Stimulated activated CD8-positive, alpha-beta memory T cell treated with anti-CD3 and anti-CD28 coated beads, Interleukin-7, amount 100 ng/mL, for 24 hours (primary cell): Measurements from ENCODE around the gene HSFX4.
"Not testable (repeated sequence)": the region's sequence is repeated elsewhere in the genome, so short reads cannot be mapped to it uniquely, and the experiment has no call there.

Experiments used
- DNase-seq: peaks from one replicate; pipeline ENCODE4 v3.0.0-alpha.2; 2020; ENCODE audit warnings: low read depth

Gene HSFX4, protein sequence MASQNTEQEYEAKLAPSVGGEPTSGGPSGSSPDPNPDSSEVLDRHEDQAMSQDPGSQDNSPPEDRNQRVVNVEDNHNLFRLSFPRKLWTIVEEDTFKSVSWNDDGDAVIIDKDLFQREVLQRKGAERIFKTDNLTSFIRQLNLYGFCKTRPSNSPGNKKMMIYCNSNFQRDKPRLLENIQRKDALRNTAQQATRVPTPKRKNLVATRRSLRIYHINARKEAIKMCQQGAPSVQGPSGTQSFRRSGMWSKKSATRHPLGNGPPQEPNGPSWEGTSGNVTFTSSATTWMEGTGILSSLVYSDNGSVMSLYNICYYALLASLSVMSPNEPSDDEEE

DNA sequence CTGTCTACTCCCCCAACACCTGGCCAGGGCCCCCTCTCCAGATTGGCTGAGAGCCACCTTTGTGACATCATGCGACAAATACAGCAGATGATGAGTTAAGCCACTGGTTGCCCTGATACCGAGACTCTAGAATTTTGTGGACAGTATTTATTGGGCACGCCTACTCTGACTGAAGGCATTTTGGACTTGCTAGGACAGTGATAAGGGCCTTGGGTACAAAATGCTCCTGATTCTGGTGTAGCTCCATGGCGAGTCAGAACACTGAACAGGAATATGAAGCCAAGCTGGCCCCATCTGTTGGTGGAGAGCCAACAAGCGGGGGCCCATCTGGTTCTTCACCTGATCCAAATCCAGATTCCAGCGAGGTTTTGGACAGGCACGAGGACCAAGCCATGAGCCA, at the start of gene HSFX4:
Gene HSFX4, plus strand, starts transcription at position 174 of the 400 bp plus-strand sequence. Its CDS starts 72 bp downstream, at position 246.
- not testable (repeated sequence) for DNase-seq

DNA sequence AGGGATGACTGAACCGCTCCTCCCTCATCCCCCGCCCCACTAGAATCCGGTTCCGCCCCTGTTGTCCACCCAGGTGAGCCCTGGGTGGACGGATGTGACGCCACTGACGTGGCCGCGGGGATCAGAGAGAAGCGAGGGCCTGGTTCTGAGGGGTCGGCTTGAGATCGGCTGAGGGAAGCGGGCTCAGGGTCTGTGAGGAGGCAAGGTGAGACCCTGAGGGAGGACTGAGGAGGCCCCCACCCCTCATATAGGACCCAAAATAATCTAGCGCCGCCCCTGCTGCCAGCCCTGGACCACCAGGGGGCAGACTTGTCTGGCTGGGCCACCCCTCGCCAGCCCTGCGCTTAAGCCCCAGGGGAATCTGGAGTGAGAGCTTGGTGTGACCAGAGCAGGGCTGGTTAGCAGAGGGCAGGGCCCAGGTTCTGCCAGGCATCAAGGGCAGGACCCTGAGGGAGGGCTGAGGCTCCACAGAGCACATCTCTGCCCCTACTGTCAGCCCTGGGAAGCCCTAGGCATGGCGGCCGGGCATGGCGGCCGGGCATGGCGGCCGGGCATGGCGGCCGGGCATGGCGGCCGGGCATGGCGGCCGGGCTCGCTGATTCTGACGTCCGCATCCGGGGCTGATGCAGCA, 48.2 kb upstream of the HSFX4 start, which contains the start of gene MAGEA8:
Gene MAGEA8, plus strand, starts transcription at position 103 of the 631 bp plus-strand sequence. CDS start 3,090 bp downstream, outside the sequence.
- no peak for DNase-seq

DNA sequence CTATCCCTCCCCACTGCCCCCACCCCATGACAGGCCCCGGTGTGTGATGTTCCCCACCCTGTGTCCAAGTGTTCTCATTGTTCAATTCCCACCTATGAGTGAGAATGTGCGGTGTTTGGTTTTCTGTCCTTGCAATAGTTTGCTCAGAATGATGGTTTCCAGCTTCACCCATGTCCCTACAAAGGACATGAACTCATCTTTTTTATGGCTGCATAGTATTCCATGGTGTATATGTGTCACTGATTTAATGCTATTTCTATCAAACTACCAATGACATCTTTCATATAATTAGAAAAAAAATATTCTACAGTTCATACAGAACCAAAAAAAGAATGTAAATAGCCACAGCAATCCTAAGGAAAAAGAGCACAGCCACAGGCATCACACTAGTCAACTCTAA, 38.5 kb upstream of the HSFX4 start:
- DNase-seq = not testable (repeated sequence)

DNA sequence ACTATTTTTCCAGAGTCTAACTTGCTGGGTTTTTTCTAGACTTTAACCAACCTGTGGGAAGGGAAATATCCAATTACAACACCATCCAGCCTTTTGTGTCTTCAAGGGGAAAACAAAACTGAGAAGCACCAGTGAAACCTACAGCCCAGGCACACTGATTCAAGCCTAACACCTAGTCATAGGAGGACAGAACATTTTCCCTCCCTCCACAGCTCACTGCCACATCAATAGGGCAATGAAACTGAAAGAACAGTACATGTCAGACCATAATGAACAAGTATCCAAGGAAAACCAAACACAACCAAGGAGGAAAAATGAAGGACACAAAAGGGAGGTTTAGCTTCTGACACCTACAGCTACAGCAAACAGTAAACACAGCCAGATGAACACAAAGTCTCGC, 30.8 kb upstream of the HSFX4 start:
- no peak for DNase-seq

DNA sequence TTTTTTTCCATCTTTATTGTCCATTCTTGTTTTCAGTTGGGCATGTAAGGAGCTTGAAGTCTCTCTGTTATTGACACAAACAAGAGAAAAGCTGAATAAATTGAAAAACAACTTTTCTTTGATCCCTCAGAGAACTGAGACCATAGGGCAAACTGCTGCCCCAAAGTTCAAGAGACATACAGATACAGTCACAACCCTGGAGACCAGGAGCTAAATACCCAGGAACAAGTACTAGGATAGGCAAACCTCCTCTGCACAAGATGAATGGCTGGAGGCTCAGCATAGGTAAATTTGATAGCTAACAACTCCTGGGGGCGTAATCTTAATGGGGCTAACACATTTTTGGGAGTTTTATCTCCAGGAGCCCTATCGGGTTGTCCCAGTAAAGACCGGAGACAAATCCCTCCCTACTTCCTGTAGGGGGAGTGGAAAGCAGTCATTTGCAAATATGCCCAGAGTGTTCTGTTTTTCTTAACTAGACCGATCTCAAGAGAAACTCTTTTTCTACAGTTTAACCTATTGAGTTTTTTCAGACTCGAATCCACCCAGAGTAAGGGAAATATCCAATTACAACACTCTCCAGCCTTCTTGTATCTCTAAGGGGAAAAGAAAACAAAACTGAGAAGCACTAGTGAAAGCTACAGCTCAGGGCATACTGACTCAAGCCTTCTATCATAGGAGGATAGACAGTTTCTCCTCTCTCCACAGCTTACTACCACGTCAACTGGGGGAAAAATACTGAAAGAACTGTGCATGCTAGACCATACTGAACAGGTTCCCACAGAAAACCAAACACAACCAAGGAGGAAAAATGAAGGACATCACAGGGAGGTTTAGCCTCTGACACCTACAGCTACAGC, 25.3 kb upstream of the HSFX4 start:
- DNase-seq = no peak

DNA sequence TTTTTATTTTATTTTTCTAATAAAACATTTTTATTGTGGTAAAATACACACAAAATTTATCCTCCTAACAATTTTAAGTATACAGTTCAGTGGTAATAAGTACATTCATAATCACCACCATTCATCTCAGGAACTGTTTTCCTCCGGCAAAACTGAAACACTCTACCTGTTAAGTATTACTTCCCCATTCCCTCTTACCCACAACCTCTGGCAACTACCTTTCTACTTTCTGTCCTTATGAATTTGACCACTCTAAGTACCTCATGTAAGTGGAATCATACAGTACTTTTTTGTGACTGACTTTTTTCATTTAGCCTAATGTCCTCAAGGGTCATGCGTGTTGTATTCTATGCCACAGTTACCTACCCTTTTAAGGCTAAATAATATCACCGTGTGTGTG, 21.1 kb upstream of the HSFX4 start:
- no peak for DNase-seq

DNA sequence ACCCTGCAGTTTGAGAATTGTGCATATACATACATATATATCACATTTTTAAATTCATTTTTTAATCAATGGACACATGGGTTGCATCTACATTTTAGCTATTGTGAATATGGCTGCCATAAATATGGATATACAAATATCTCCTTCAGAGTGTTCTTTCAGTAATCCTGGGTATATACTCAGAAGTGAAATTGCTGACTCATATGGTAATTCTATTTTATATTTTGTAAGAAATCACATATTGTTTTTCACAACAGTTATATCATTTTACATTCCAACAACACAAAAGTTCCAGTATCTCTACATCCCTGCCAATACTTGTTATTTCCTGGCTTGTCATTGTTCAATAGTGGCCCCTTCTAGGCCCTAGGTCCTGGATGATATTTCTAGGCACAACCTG, 20.6 kb upstream of the HSFX4 start:
- no peak for DNase-seq

DNA sequence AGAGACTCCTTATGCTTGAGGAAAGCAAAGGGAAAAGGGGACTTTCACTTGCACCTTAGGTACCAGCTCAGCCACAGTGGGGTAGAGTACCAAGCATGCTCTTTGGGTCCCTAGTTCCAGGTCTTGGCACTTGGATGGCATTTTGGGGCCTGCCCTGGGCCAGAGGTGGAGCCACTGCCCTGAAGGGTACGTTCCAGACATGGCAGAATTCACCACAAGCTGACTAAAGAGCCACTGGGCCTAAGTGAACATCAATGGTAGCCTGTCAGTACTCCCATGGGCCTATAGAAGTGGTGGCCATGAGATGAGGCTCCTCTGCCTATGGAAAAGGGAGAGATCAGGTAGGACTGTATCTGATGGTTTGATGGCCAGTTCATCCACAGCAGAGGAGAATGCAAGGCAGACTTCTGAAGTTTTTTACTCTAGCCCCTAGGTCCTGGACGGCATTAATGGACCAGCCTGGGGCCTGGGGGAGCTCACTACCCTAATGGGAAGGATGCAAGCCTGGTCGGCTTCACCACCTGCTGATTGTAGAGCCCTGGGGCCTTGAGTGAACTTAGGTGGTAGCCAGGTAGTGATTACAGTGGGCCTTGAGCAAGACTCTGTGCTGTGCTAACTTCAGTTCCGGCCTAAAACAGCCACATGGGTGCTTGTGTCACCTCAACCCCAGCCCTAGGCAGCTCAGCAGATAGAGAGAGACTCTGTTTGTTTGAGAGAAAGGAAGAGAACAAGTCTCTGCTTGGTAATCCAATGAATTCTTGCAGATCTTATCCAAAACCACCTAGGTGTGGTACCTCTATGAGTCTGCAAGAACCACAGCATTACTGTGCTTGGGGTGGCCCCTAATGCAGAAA, 19.8 kb upstream of the HSFX4 start:
- DNase-seq = no peak

DNA sequence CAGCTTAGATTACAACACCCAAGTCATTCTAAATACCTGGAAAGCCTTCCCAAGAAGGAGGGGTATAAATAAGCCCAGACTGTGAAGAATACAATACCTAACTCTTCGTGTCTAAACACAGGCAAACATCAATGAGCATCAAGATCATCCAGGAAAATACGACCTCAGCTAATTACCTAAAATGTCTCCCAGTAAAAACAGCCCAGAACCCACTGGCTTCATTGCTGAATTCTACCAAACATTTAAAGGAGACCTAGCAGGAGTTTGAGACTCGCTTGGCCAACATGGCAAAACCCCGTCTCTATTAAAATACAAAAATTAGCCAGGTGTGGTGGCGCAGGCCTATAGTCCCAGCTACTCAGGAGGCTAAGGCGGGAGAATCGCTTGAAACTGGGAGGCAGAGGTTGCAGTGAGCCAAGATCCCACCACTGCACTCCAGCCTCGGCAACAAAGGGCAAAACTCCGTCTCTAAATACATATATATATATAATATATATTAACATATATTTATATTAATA, 19.1 kb upstream of the HSFX4 start:
- DNase-seq = no peak

DNA sequence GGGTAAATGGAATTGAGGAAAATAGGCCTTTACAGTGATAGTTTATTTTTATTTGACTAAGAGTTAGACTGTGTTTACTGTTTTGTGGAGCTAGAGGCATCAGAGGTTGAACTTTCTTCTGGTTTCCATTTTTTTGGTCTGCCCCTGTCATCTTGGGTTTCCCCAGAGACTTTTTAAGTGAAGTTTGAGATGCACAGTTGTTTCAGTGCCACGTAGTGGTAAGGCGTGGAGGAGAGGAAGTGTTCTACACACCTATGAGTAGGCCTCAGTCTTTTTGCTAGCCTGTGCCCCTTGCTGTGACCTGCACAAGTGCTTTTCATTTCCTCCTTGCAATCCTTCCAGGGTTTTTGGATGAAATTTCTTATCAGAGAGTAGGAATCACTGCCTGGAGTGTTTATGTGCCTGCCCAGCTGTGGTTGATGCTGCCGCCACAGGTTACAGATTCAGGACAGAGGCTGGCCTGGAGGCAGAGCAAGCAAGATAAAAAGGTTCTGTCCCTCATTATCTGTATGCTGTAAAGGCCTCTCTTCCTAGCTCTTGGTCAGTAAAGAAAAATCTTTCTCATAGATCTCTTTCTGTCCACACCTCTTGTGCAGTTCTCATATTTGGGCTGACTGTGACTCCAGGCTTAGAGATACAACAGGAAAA, 12.5 kb upstream of the HSFX4 start:
- no peak for DNase-seq

DNA sequence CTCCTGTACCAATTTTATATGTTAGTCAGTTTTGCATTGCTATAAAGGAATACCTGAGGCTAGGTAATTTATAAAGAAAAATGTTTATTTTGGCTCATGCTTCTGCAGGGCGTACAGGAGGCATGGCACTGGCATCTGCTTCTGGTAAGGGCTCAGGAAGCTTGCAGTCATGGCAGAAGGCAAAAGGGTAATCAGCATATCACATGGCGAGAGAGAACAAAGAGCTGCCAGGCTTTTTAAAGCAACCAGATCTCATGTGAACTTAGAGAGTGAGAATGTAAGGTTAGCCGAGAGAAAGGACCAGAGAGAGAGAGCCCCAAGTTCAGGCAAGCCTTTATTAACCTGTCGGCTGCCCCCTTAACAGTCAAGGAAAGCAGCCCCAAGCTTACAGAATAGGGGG, 5.5 kb upstream of the HSFX4 start:
- not testable (repeated sequence) for DNase-seq

DNA sequence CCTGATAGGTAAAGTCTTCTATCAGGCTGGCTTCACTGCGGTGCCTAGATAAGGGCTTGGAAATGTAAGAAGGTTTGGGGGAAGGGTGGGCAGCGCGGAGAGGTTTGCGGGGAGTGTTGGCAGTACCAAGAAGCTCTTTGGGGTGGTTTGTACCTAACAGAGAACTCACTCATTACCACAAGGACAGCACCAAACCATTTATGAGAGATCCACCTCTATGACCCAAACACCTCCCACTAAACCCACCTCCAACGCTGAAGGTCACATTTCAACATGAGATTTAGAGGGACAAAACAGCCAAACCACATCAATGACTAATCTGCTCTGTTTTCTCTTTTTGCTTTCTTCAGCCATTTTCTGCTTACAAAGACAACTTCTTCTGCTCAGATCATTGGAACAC, 4.9 kb upstream of the HSFX4 start:
- not testable (repeated sequence) for DNase-seq

DNA sequence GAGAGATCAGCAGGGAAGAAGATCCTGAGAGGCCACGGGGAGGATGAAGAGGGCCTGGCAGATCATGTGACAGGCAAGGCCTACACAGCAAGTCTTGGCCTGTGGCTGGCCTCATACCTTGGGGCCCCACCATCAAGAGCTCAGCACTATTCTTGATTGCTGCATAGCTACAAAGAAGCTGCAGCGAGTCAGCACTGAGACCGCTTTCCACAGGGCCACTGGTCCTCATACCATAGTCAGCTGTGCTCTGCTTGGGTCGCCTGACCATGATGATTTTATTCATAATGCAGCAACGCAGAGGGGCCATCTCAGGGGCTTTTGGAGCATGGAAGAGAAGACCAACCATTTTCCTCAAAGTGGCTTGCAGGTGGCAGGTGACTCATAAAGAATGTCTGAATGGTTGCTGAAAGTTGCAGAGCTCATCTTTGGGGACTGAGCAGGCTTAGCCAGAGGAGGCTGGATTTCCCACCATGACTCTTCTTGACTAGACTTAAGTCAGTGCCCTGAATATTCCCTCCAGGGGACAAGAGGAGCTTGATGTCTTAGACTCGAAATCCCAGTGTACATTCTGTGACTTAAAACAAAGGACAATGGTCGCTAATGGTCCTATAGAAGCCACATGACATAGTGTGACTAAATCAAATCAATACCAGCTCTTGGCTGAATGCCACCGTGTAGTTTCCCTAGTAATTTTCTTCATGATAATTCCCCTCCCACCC, 2.0 kb upstream of the HSFX4 start:
- DNase-seq = not testable (repeated sequence)

DNA sequence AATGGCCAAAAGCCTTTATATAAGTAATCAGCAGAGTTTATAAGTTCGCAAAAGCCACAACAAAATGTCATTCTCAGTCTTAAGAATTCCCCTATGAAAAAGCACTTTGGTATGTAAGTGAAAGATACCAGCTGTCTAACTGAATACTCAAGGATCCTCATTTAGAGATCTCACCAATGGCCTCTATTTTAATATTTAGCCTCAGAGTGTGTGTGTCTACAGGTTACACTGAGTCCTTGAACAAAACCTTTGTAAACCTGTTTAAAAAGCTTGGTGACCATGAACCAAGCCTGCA, 1.5 kb upstream of the HSFX4 start:
- DNase-seq = not testable (repeated sequence)

DNA sequence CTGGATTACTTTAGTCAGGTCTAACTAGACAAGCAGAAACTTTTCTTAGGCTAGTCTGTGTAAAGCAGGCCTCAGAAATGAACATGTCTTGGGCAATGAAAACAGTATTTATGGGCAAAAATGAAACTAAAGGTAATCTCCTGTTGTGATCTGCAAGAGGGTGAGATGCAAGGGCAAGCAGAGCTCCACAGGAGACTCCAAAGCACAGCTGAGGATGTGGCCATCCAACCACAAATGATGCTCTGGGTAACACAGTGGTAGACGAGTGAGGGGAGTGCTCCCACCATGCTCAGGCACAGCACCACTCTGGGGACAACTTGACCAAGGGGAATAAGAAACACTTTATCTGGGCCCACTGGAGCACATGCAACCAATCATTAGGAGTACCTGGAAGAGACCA, 738 bp upstream of the HSFX4 start:
- not testable (repeated sequence) for DNase-seq

DNA sequence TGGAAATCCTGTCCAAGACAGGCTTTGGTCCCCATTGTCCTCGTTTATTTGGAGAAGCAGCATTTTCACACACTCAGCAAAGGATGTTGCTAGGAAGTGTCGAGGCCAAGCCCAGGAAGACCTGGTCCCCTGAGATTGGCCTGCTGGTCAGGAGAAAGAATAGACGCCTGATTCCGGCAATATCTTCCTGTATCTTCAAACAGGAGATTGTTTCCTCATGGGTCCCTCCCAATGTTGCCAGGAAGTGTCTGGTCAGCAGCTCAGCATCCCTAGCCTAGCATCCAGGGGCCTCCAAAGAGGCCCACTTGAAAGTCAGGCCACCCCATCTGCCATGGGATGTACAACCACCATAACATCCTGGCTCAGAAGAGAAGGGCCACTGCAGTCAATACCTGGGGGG, 2.0 kb downstream of the HSFX4 start:
- DNase-seq = not testable (repeated sequence)

DNA sequence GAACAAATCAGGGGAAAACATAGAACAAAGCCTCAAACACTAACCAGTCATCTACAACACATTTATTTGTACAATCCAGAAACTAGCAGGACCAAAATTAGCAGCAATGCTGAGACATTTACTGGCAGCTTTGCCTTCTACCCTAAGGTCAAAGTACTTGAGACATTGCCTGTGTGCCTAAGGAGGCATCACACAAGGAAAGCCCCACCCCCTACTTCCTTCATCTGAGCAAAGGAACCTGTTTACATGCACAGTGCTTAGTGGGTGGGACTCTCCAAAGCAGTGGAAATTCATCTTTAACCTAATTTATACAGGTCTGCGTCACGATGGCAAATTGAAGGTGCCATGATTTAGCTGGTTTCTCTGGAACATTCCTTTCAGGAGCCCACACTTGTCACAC, 2.8 kb downstream of the HSFX4 start:
- DNase-seq = not testable (repeated sequence)

DNA sequence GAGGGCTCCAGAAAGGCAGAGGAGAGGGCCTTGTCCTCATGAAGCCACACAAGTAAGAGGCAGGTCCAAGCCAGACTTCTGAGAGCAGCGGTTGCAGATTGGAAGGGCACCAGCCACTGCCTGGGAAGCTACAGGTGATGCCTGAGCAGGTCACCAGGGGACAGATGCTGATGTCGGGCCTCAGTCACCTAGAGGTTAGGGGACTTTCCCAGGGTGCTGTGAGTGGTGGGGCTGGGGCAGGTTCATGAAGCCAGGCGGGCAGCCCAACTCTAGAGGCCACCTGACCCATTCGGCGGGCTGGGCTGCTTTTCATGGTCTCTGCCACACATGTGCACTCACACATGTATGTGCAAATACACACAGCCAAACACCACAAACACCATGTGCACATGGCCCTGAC, 3.6 kb downstream of the HSFX4 start:
- not testable (repeated sequence) for DNase-seq

DNA sequence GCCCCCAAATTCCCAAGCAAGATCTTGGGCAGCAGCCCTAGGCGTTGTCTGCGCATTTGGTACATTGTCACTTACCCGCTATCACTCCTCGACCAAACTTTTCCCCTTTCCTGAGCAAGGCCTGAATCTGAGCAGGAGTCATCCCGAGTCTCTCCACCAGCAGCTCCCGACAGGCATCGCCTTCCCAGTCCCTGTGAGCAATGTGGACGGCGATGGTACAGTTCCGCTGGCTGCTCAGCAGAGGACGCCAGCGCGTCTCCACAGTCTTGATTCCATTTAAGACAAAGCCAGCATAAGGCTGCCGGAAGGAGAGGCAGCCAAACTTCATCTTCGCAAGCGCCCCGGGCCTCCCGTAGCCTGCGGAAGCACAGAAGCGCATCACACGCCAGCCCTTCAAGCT, 4.2 kb downstream of the HSFX4 start:
- not testable (repeated sequence) for DNase-seq

DNA sequence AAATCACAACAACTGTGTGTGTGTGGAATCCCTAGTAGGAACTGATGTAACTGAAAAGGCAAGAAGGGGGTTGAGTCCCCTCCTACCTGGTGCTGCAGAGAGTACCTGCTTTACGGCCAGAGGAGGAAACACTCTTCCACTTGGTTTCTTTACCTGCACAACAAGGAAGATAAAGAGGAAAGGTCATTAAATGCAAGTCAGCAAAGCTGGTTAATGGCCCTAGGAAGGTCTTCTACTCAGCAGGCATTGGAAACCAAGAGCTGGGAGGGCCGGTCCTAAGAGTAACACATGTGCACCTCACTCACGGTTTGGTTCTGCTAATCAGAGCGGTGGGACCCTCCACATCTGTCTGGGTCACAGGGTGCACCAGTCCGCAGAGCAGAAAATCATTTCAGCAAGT, 8.0 kb downstream of the HSFX4 start:
- DNase-seq = not testable (repeated sequence)
